G401.6 (cell line): ENCODE data around the gene CLTB.

Experiments
- FAIRE-seq: peaks from 2 replicates; lab custom pipeline; 2012; peaks lifted over from hg19 to GRCh38; lab: Jason Lieb, UNC

The CLTB gene

GRCh38 chr5:176401281-176402205 is 14.8 kb downstream of the CLTB start:
- no peak for FAIRE-seq

- FAIRE-seq, result no peak
These were observed 15.8 kb downstream of the CLTB start for GRCh38 chr5:176400382-176401156.

- FAIRE-seq, result no peak
These were observed 18.5 kb downstream of the CLTB start for GRCh38 chr5:176397736-176398420.

- FAIRE-seq, result no peak
These were observed 20.0 kb downstream of the CLTB start for GRCh38 chr5:176396330-176396729.

- no peak for FAIRE-seq
These were observed 21.3 kb downstream of the CLTB start for GRCh38 chr5:176394881-176395675.

- FAIRE-seq, result no peak
These were observed 22.2 kb downstream of the CLTB start for GRCh38 chr5:176394096-176394495.

- no peak for FAIRE-seq
These were observed 23.8 kb downstream of the CLTB start for GRCh38 chr5:176392526-176392925.

- FAIRE-seq, result no peak
These were observed 24.3 kb downstream of the CLTB start for GRCh38 chr5:176391999-176392398.

GRCh38 chr5:176391479-176391878 is 24.9 kb downstream of the CLTB start:
- no peak for FAIRE-seq

- FAIRE-seq, result no peak
These were observed 26.9 kb downstream of the CLTB start for GRCh38 chr5:176389135-176390123.

GRCh38 chr5:176388444-176389134 is 27.8 kb downstream of the CLTB start, which contains the start of the genes HIGD2A and NOP16:
Gene HIGD2A, plus strand, starts transcription at chr5:176388751. Its CDS starts 69 bp downstream, at chr5:176388820.
Gene NOP16, minus strand, starts transcription at chr5:176388598. Its CDS starts 59 bp downstream, at chr5:176388539.
- FAIRE-seq, result peak; percentile 95

- no peak for FAIRE-seq
These were observed 28.3 kb downstream of the CLTB start for GRCh38 chr5:176388003-176388443.

- no peak for FAIRE-seq
These were observed 28.9 kb downstream of the CLTB start for GRCh38 chr5:176387384-176387925.

GRCh38 chr5:176386491-176386890 is 29.8 kb downstream of the CLTB start:
- FAIRE-seq, result no peak

- FAIRE-seq, result no peak
These were observed 31.3 kb downstream of the CLTB start for GRCh38 chr5:176384991-176385390.

GRCh38 chr5:176384366-176384930 is 31.9 kb downstream of the CLTB start:
- no peak for FAIRE-seq

- no peak for FAIRE-seq
These were observed 32.4 kb downstream of the CLTB start for GRCh38 chr5:176383961-176384360.

GRCh38 chr5:176383248-176383905 is 33.0 kb downstream of the CLTB start:
- no peak for FAIRE-seq
